OCI-LY3 (cell line): Measurements from ENCODE around the gene ZNF763.

Experiments
- H2AFZ ChIP-seq: fragments of 200-600, 300-600 bp; shearing (Covaris generic); 2 replicates; pipeline ENCODE4 v1.6.0; 2014; ENCODE audit warnings: antibody characterized with exemption, low read depth, low read length
- H3K27ac ChIP-seq: fragments of 200-600, 300-600 bp; sonication (generic); 2 replicates; pipeline ENCODE4 v1.5.1; 2014; ENCODE audit warnings: mild to moderate bottlenecking, low read length, moderate library complexity, mixed read lengths
- H3K27me3 ChIP-seq: fragments of 200-600, 300-600 bp; sonication (generic); 2 replicates; pipeline ENCODE4 v1.6.1; 2014; ENCODE audit warnings: low read depth, low read length, mixed read lengths
- H3K36me3 ChIP-seq: fragments of 200-600, 300-600 bp; sonication (generic); replicated peaks from 2 replicates; pipeline ENCODE3; 2014; ENCODE audit warnings: low read depth, low read length, mixed read lengths
- H3K4me1 ChIP-seq: fragments of 300-600, 200-600 bp; sonication (generic); 2 replicates; pipeline ENCODE4 v1.6.1; 2014; ENCODE audit warnings: low read length, mixed read lengths
- H3K4me2 ChIP-seq: fragments of 200-600, 300-600 bp; sonication (generic); 2 replicates; pipeline ENCODE4 v1.6.1; 2014; ENCODE audit warnings: low read length, mixed read lengths
- H3K4me3 ChIP-seq: fragments of 300-600, 200-600 bp; sonication (generic); 2 replicates; pipeline ENCODE4 v1.5.1; 2014; ENCODE audit warnings: antibody characterized with exemption, mild to moderate bottlenecking, low read length, moderate library complexity
- H3K79me2 ChIP-seq: fragments of 300-600, 200-600 bp; shearing (Covaris generic); 2 replicates; pipeline ENCODE4 v1.6.1; 2014; ENCODE audit warnings: mild to moderate bottlenecking, low read length, mixed read lengths
- H3K9ac ChIP-seq: fragments of 300-600, 200-600 bp; shearing (Covaris generic); 2 replicates; pipeline ENCODE4 v1.6.0; 2014; ENCODE audit warnings: mild to moderate bottlenecking, low read length, moderate library complexity
- H3K9me3 ChIP-seq: fragments of 200-600, 300-600 bp; shearing (Covaris generic); 2 replicates; pipeline ENCODE4 v1.6.1; 2014; ENCODE audit warnings: low read length, mixed read lengths; ENCODE audit not compliant: insufficient read depth
- H4K20me1 ChIP-seq: fragments of 200-600, 300-600 bp; sonication (generic); 2 replicates; pipeline ENCODE4 v1.6.1; 2016; ENCODE audit warnings: low read length, mixed read lengths; ENCODE audit not compliant: insufficient read depth
- CTCF ChIP-seq: fragments of 200-600, 300-600 bp; sonication (generic); IDR thresholded peaks from 2 replicates; pipeline ENCODE4 v1.5.1; 2014; ENCODE audit warnings: antibody characterized with exemption, low read length, low read depth
- EZH2phosphoT487 ChIP-seq: fragments of 200-600 bp; shearing (Covaris generic); IDR thresholded peaks from 2 replicates; pipeline ENCODE4 v1.6.1; 2018; ENCODE audit warnings: antibody characterized with exemption, mixed run types, low read depth

ZNF763 gene

GRCh38 chr19:11942008-11942842, 22.6 kb upstream of the ZNF763 start:
- no peak overlapping the region for H3K4me2 ChIP-seq
- 0 out of 2 replicates have a peak, but pooled peaks cover 4% of the 10 kb centered on the region for H4K20me1 ChIP-seq
- H2AFZ ChIP-seq, result no peak overlapping the region
- peaks cover 71% of the 10 kb centered on the region for H3K36me3 ChIP-seq
- H3K79me2 ChIP-seq, result peaks cover 68% of the 10 kb centered on the region
- no peaks in the 10 kb centered on the region for H3K27me3 ChIP-seq
- TF ChIP-seq EZH2phosphoT487 (no peak), CTCF (no peak)
- no peaks in the 10 kb centered on the region; the same call in 1 of the 2 replicates for H3K4me1 ChIP-seq
- 0 out of 2 replicates have a peak overlapping the region, but pooled peaks have one; percentile 25 for H3K27ac ChIP-seq
- H3K4me3 ChIP-seq, result no peak overlapping the region
- no peak overlapping the region for H3K9ac ChIP-seq
- peaks cover 65% of the 10 kb centered on the region for H3K9me3 ChIP-seq

DNA sequence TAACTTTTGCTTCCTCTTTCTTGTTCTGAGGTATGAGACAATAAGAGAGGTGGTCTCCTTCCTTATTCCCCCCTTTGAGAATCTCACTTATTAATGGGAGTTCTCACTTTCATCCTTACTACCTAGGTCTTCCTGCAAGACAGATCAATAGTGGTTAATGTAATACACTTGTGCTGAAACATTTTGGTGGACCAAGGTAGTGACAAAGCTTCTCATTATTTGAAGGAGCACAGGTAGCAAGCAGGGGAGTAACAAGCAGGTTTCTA, 22.1 kb upstream of the ZNF763 start:
- peaks cover 73% of the 10 kb centered on the region for H3K36me3 ChIP-seq

DNA sequence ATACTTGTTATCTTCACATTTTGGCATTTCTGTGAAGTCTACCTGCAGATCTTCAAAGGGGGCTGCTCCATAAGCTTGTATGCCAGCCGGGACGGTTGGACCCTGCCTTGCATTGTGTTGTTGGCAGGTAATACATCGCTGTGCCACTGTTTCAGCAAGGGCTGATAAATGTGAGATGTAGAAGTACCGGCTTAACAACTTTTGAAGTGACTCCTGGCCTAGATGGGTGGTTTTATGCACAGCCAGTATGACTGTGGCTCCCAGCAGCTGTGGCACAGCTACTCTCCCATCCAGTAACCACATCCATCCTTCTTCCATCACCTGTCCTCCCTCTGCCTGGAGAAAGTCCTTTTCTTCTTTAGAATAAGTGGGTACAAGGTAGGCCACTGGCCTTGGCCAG, 20.2 kb upstream of the ZNF763 start:
- Histone ChIP-seq H3K9me3 (peaks cover 77% of the 10 kb centered on the region), H3K4me2 (no peak overlapping the region), H3K27ac (no peak overlapping the region), H3K79me2 (peaks cover 52% of the 10 kb centered on the region), H3K4me3 (no peak overlapping the region), H3K27me3 (no peaks in the 10 kb centered on the region), H4K20me1 (0 out of 2 replicates have a peak, but pooled peaks cover 4% of the 10 kb centered on the region), H3K9ac (no peak overlapping the region), H3K36me3 (peaks cover 87% of the 10 kb centered on the region), H2AFZ (no peak overlapping the region), H3K4me1 (no peaks in the 10 kb centered on the region; the same call in 1 of the 2 replicates)
- TF ChIP-seq EZH2phosphoT487, result no peak
- no peak for TF ChIP-seq CTCF

More for the DNA sequence above, 22.1 kb upstream of the ZNF763 start:
- no peak overlapping the region for H3K27ac ChIP-seq
- H2AFZ ChIP-seq, result no peak overlapping the region
- H3K4me1 ChIP-seq, result no peaks in the 10 kb centered on the region; the same call in 1 of the 2 replicates
- H3K79me2 ChIP-seq, result peaks cover 63% of the 10 kb centered on the region
- 0 out of 2 replicates have a peak, but pooled peaks cover 4% of the 10 kb centered on the region for H4K20me1 ChIP-seq
- H3K4me3 ChIP-seq, result no peak overlapping the region
- no peak for TF ChIP-seq CTCF
- no peak for TF ChIP-seq EZH2phosphoT487
- no peak overlapping the region for H3K9ac ChIP-seq
- no peaks in the 10 kb centered on the region for H3K27me3 ChIP-seq
- peaks cover 65% of the 10 kb centered on the region for H3K9me3 ChIP-seq
- H3K4me2 ChIP-seq, result no peak overlapping the region

- no peak overlapping the region for H2AFZ ChIP-seq
- H3K27ac ChIP-seq, result no peak overlapping the region
- H3K4me1 ChIP-seq, result no peaks in the 10 kb centered on the region
- H3K4me2 ChIP-seq, result no peak overlapping the region
- H3K4me3 ChIP-seq, result no peak overlapping the region
- no peak for TF ChIP-seq CTCF
- TF ChIP-seq EZH2phosphoT487, result no peak
- H4K20me1 ChIP-seq, result no peaks in the 10 kb centered on the region
- H3K9ac ChIP-seq, result no peak overlapping the region
- H3K36me3 ChIP-seq, result peaks cover 97% of the 10 kb centered on the region
- H3K79me2 ChIP-seq, result peaks cover 25% of the 10 kb centered on the region
- no peaks in the 10 kb centered on the region for H3K27me3 ChIP-seq
- peaks cover 73% of the 10 kb centered on the region for H3K9me3 ChIP-seq
Observed at GRCh38 chr19:11948646-11949045, 16.2 kb upstream of the ZNF763 start.
